ENCODE measurements around the gene EXOSC3. TPM values are rescaled to one million over a fixed set of nuclear protein-coding genes. Genes with fewer than 3 reads are reported as not detected.
"Not testable (repeated sequence)": the region's sequence is repeated elsewhere in the genome, so short reads cannot be mapped to it uniquely, and the experiment has no call there.

The EXOSC3 gene
- total RNA-seq, result 81.1 TPM

GRCh38 chr9:37784616-37785483, at the start of gene EXOSC3:
Gene EXOSC3 (minus strand): TSS chr9:37785064. CDS start chr9:37785044, 20 bp downstream.
- Histone ChIP-seq H3K9me3 (ENCODE audit: low read depth, low read length) (no peaks in the 10 kb centered on the region), H3K4me1 (ENCODE audit: insufficient read depth, low read length) (peaks cover 31% of the 10 kb centered on the region), H3K27me3 (ENCODE audit: insufficient read depth, low read length) (no peaks in the 10 kb centered on the region), H3K4me3 (ENCODE audit: low read length) (peak within 1 kb of the TSS; percentile 84)

GRCh38 chr9:37827483-37828165, 42.8 kb upstream of the EXOSC3 start:
- H3K4me3 ChIP-seq (ENCODE audit: low read length), result no peak overlapping the region
- H3K9me3 ChIP-seq (ENCODE audit: low read depth, low read length), result no peaks in the 10 kb centered on the region
- H3K27me3 ChIP-seq (ENCODE audit: insufficient read depth, low read length), result no peaks in the 10 kb centered on the region
- H3K4me1 ChIP-seq (ENCODE audit: insufficient read depth, low read length), result no peaks in the 10 kb centered on the region

DNA sequence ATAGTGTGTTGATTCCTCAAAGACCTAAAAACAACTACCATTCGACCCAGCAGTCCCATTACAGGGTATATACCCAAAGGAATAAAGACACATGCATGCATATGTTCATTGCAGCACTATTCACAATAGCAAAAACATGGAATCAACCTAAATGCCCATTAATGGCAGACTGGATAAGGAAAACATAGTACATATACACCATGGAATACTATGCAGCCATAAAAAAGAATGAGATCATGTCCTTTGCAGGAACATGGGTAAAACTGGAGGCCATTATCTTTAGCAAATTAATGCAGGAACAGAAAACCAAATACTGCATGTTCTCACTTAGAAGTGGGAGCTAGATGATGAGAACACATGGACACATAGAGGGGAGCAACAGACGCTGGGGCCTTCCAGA, 40.3 kb upstream of the EXOSC3 start:
- H3K4me3 ChIP-seq (ENCODE audit: low read length); H3K4me1 ChIP-seq (ENCODE audit: insufficient read depth, low read length); H3K9me3 ChIP-seq (ENCODE audit: low read depth, low read length); H3K27me3 ChIP-seq (ENCODE audit: insufficient read depth, low read length): not testable (repeated sequence)

- no peaks in the 10 kb centered on the region for H3K9me3 ChIP-seq (ENCODE audit: low read depth, low read length)
- H3K4me3 ChIP-seq (ENCODE audit: low read length), result no peak overlapping the region
- no peaks in the 10 kb centered on the region for H3K4me1 ChIP-seq (ENCODE audit: insufficient read depth, low read length)
- no peaks in the 10 kb centered on the region for H3K27me3 ChIP-seq (ENCODE audit: insufficient read depth, low read length)
Measured at GRCh38 chr9:37820142-37820541, 35.3 kb upstream of the EXOSC3 start.

- Histone ChIP-seq H3K4me1 (ENCODE audit: insufficient read depth, low read length) (no peaks in the 10 kb centered on the region), H3K4me3 (ENCODE audit: low read length) (no peak overlapping the region), H3K9me3 (ENCODE audit: low read depth, low read length) (no peaks in the 10 kb centered on the region), H3K27me3 (ENCODE audit: insufficient read depth, low read length) (no peaks in the 10 kb centered on the region)
Measured at GRCh38 chr9:37818849-37819248, 34.0 kb upstream of the EXOSC3 start.

DNA sequence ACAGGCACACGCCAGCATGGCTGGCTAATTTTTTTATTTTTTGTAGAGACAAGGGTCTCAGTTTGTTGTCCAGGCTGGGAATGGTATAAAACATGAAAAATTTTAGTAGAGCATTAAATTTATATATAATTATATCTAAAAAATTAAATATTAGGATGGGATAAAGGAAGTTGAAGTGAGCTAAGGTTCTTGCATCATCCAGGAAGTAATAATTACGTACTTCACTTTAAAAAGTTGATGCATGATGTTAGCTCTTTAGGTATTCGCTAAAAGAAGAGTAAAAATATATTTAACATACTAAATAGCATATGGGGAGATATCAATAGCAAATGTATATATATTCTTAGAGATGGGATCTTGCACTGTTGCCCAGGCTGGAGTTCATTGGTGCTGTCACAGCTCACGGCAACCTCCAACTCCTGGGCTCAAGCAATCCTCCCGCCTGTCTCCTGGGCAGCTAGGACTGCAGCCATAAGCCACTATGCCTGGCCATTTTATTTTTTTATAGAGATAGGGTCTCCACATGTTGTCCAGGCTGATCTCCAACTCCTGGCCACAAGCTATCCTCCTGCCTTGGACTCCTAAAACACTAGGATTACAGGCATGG, 28.0 kb upstream of the EXOSC3 start:
- peaks cover 9% of the 10 kb centered on the region for H3K4me1 ChIP-seq (ENCODE audit: insufficient read depth, low read length)
- H3K4me3 ChIP-seq (ENCODE audit: low read length), result no peak overlapping the region
- no peaks in the 10 kb centered on the region for H3K9me3 ChIP-seq (ENCODE audit: low read depth, low read length)
- no peaks in the 10 kb centered on the region for H3K27me3 ChIP-seq (ENCODE audit: insufficient read depth, low read length)

- Histone ChIP-seq H3K4me3 (ENCODE audit: low read length) (no peak overlapping the region), H3K27me3 (ENCODE audit: insufficient read depth, low read length) (no peaks in the 10 kb centered on the region), H3K4me1 (ENCODE audit: insufficient read depth, low read length) (peaks cover 9% of the 10 kb centered on the region), H3K9me3 (ENCODE audit: low read depth, low read length) (no peaks in the 10 kb centered on the region)
Measured at GRCh38 chr9:37811906-37812476, 27.1 kb upstream of the EXOSC3 start.

- not testable (repeated sequence) for H3K4me1 ChIP-seq (ENCODE audit: insufficient read depth, low read length); H3K9me3 ChIP-seq (ENCODE audit: low read depth, low read length); H3K4me3 ChIP-seq (ENCODE audit: low read length); H3K27me3 ChIP-seq (ENCODE audit: insufficient read depth, low read length)
Measured at GRCh38 chr9:37809676-37810075, 24.8 kb upstream of the EXOSC3 start.

GRCh38 chr9:37806271-37806670, 21.4 kb upstream of the EXOSC3 start:
- peaks cover 17% of the 10 kb centered on the region for H3K4me1 ChIP-seq (ENCODE audit: insufficient read depth, low read length)
- no peaks in the 10 kb centered on the region for H3K9me3 ChIP-seq (ENCODE audit: low read depth, low read length)
- no peaks in the 10 kb centered on the region for H3K27me3 ChIP-seq (ENCODE audit: insufficient read depth, low read length)
- H3K4me3 ChIP-seq (ENCODE audit: low read length), result no peak overlapping the region

DNA sequence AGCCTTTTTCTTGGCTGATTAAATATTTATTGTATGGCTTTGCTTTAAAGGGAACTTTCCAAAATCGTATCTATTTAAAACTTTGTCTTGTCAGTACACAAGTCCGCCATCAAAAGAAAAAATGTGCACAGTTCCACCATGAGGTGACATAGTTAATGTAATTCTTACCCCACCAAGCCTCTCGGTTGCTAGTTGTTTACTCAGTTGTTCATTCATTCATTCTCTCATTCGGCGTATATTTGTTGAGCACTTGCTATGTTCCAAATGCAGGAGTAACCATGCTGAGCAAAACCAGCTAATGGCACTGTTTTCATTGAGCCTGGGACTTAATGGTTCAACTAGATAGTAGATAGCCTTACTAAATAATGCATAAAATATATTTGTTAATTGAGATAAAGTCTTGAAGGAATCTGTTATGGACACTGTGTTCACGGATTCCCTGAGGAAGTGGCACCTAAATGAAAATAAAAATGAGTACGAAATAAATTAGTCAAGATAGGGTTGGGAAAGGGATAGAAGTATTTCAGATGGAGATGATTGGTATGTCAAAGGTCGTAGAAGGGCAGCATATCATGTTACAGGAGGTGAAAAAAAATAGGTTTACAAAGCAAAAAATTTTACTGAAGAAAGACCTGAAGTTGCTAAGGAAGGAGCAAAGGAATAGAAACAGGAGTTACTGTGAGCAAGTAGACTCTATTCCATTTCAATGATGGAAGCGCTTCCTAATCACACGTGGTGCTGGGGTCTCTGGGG, 17.3 kb upstream of the EXOSC3 start:
- H3K27me3 ChIP-seq (ENCODE audit: insufficient read depth, low read length), result no peaks in the 10 kb centered on the region
- peak overlapping the region; percentile 87 for H3K4me3 ChIP-seq (ENCODE audit: low read length)
- peaks cover 38% of the 10 kb centered on the region for H3K4me1 ChIP-seq (ENCODE audit: insufficient read depth, low read length)
- H3K9me3 ChIP-seq (ENCODE audit: low read depth, low read length), result no peaks in the 10 kb centered on the region

- H3K9me3 ChIP-seq (ENCODE audit: low read depth, low read length), result no peaks in the 10 kb centered on the region
- H3K27me3 ChIP-seq (ENCODE audit: insufficient read depth, low read length), result no peaks in the 10 kb centered on the region
Measured at GRCh38 chr9:37801287-37801850, 16.5 kb upstream of the EXOSC3 start.

DNA sequence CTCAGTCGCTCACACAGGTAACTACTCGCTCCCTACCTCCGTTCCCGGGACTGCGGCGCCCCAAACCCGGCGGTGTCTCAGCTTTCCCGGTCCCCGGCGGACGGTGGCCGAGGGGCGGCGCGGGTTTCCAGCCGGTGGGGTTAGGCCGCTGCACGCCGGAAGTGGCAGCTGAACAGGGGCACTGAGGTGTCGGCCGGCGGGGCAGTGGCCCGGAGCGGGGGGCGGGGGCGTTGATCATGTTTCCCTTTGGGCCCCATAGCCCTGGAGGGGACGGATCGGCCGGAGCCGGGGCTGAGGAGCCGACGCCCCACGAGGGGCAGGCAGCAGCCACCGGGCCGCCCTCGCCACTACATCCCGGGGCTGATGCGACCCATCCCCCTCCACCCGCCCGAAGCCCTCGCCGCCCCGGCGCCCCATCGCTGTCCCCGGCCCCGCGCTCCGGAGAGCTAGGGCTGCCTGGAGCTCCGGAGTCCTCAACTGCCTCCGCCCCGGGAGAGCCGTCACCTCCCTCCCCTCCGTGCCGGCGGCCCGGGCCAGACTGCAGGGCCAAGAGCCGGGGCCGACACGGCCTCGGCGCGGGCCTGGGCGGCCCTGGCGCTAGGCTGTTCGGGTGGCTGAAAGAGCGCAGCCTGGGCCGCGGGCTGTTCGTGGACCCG, 15.9 kb upstream of the EXOSC3 start, which contains the start of gene DCAF10:
TSS of gene DCAF10 (plus strand) at position 167 of the 656 bp plus-strand sequence. CDS start at position 237, 70 bp downstream.
- H3K27me3 ChIP-seq (ENCODE audit: insufficient read depth, low read length), result no peaks in the 10 kb centered on the region
- peak within 1 kb of the TSS; percentile 87 for H3K4me3 ChIP-seq (ENCODE audit: low read length)
- H3K9me3 ChIP-seq (ENCODE audit: low read depth, low read length), result no peaks in the 10 kb centered on the region
- peaks cover 49% of the 10 kb centered on the region for H3K4me1 ChIP-seq (ENCODE audit: insufficient read depth, low read length)

More at GRCh38 chr9:37801287-37801850, 16.5 kb upstream of the EXOSC3 start:
- Histone ChIP-seq H3K4me1 (ENCODE audit: insufficient read depth, low read length) (peaks cover 44% of the 10 kb centered on the region), H3K4me3 (ENCODE audit: low read length) (peak overlapping the region; percentile 87)

- H3K27me3 ChIP-seq (ENCODE audit: insufficient read depth, low read length), result no peaks in the 10 kb centered on the region
- peaks cover 57% of the 10 kb centered on the region for H3K4me1 ChIP-seq (ENCODE audit: insufficient read depth, low read length)
- H3K4me3 ChIP-seq (ENCODE audit: low read length), result no peak overlapping the region
- no peaks in the 10 kb centered on the region for H3K9me3 ChIP-seq (ENCODE audit: low read depth, low read length)
Measured at GRCh38 chr9:37798677-37799076, 13.8 kb upstream of the EXOSC3 start.

DNA sequence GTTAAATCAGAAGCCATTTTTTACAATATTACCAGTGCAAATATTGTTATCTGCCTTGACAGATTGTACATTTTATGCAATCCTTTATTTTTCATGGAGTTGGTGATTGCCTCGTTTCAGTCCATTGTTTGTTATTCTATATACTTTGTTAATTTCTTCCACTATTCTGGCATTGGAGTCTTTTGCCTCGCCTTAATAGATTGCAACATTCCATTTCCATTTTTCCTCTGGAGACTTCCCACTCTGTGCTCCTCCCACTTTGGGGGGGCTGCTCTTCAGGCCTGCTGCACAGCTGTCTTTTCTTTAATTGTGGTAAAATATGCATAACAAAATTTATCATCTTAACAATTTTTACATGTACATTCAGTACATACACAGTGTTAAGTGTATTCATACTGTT, 11.4 kb upstream of the EXOSC3 start:
- H3K9me3 ChIP-seq (ENCODE audit: low read depth, low read length), result no peaks in the 10 kb centered on the region
- H3K4me1 ChIP-seq (ENCODE audit: insufficient read depth, low read length), result peaks cover 40% of the 10 kb centered on the region
- H3K27me3 ChIP-seq (ENCODE audit: insufficient read depth, low read length), result no peaks in the 10 kb centered on the region
- H3K4me3 ChIP-seq (ENCODE audit: low read length), result no peak overlapping the region

Measured in mononuclear cell (primary cell).